Measurements from ENCODE around the gene DNAH8.

The DNAH8 gene

GRCh38 chr6:38797391-38797790, 82.3 kb downstream of the DNAH8 start:
- no peak for DNase-seq (ENCODE audit: low spot score)

GRCh38 chr6:38799529-38800184, 84.5 kb downstream of the DNAH8 start:
- DNase-seq (ENCODE audit: low spot score), result no peak

- no peak for DNase-seq (ENCODE audit: low spot score)
Observed at GRCh38 chr6:38801305-38801704, 86.2 kb downstream of the DNAH8 start.

- no peak for DNase-seq (ENCODE audit: low spot score)
Observed at GRCh38 chr6:38802497-38802896, 87.4 kb downstream of the DNAH8 start.

GRCh38 chr6:38803129-38803528, 88.0 kb downstream of the DNAH8 start:
- DNase-seq (ENCODE audit: low spot score), result no peak

- DNase-seq (ENCODE audit: low spot score), result no peak
Observed at GRCh38 chr6:38804358-38804757, 89.2 kb downstream of the DNAH8 start.

- DNase-seq (ENCODE audit: low spot score), result no peak
Observed at GRCh38 chr6:38805127-38805655, 90.1 kb downstream of the DNAH8 start.

GRCh38 chr6:38805692-38806091, 90.6 kb downstream of the DNAH8 start:
- DNase-seq (ENCODE audit: low spot score), result no peak

- DNase-seq (ENCODE audit: low spot score), result no peak
Observed at GRCh38 chr6:38806271-38806670, 91.2 kb downstream of the DNAH8 start.

- DNase-seq (ENCODE audit: low spot score), result no peak
Observed at GRCh38 chr6:38806833-38807232, 91.7 kb downstream of the DNAH8 start.

GRCh38 chr6:38808039-38808438, 92.9 kb downstream of the DNAH8 start:
- no peak for DNase-seq (ENCODE audit: low spot score)

GRCh38 chr6:38813041-38813823, 98.1 kb downstream of the DNAH8 start:
- DNase-seq (ENCODE audit: low spot score), result no peak

GRCh38 chr6:38814761-38815160, 99.7 kb downstream of the DNAH8 start:
- no peak for DNase-seq (ENCODE audit: low spot score)

GRCh38 chr6:38815250-38815649, 100.1 kb downstream of the DNAH8 start:
- no peak for DNase-seq (ENCODE audit: low spot score)

GRCh38 chr6:38818691-38819090, 103.6 kb downstream of the DNAH8 start:
- no peak for DNase-seq (ENCODE audit: low spot score)

- DNase-seq (ENCODE audit: low spot score), result no peak
Observed at GRCh38 chr6:38822963-38823362, 107.9 kb downstream of the DNAH8 start.

GRCh38 chr6:38824243-38824894, 109.3 kb downstream of the DNAH8 start:
- no peak for DNase-seq (ENCODE audit: low spot score)

- no peak for DNase-seq (ENCODE audit: low spot score)
Observed at GRCh38 chr6:38827024-38827423, 111.9 kb downstream of the DNAH8 start.

- DNase-seq (ENCODE audit: low spot score), result no peak
Observed at GRCh38 chr6:38831865-38832264, 116.8 kb downstream of the DNAH8 start.

GRCh38 chr6:38833320-38833719, 118.2 kb downstream of the DNAH8 start:
- no peak for DNase-seq (ENCODE audit: low spot score)

- DNase-seq (ENCODE audit: low spot score), result no peak
Observed at GRCh38 chr6:38836585-38836984, 121.5 kb downstream of the DNAH8 start.

GRCh38 chr6:38837101-38837500, 122.0 kb downstream of the DNAH8 start:
- DNase-seq (ENCODE audit: low spot score), result no peak

- no peak for DNase-seq (ENCODE audit: low spot score)
Observed at GRCh38 chr6:38843798-38844197, 128.7 kb downstream of the DNAH8 start.

Measured in SW480 (cell line).